A549 (cell line): Measurements from ENCODE around the gene PXDN. TPM values are rescaled to one million over a fixed set of nuclear protein-coding genes. Genes with fewer than 3 reads are reported as not detected.

Source experiments
- ATAC-seq, 2 experiments: fragments of 200-7000 bp in 1 of 2; fragments of >200 bp in 1 of 2; cut with Nextera tagmentation in 1 of 2; cut with Tn5 transposase in 1 of 2; 3 replicates each; pipeline versions ENCODE4 v1.8.0 to v1.9.1; 2018 to 2020; ENCODE audit warnings: mild to moderate bottlenecking in 1 of 2, moderate library complexity in 1 of 2
- CTCF ChIA-PET: fragments of 300-600 bp; sonication (Branson Sonifier 250); formaldehyde crosslinking; extraction: SDS; loops from one replicate; lab custom pipeline; 2021; ENCODE audit warnings: antibody characterized with exemption, inconsistent platforms; lab: Yijun Ruan, JAX
- POLR2A ChIA-PET: fragments of 350-600 bp; formaldehyde crosslinking; extraction: SDS; loops from one replicate; lab custom pipeline; 2021; ENCODE audit warnings: antibody characterized with exemption, inconsistent platforms; lab: Yijun Ruan, JAX
- DNase-seq, 2 experiments: peaks; one replicate each; pipeline versions ENCODE4 v3.0.0 to v3.0.0-alpha.2; 2011 to 2016; ENCODE audit warnings: low read depth in 1 of 2, low spot score in 1 of 2
- FAIRE-seq: peaks from 2 replicates; lab custom pipeline; 2011; peaks lifted over from hg19 to GRCh38; lab: Jason Lieb, UNC
- H3K27ac ChIP-seq, 2 experiments: fragments of >200 bp; sonication (Bioruptor Twin); formaldehyde crosslinking; 3 replicates each; pipeline ENCODE4 v1.5.1; 2016 to 2017
- H3K4me1 ChIP-seq: fragments of >200 bp; sonication (Bioruptor Twin); formaldehyde crosslinking; 3 replicates; pipeline ENCODE4 v1.6.1; 2016
- H3K4me2 ChIP-seq: fragments of >200 bp; sonication (Bioruptor Twin); formaldehyde crosslinking; 3 replicates; pipeline ENCODE4 v1.6.1; 2016
- H3K4me3 ChIP-seq: fragments of >200 bp; sonication (Bioruptor Twin); formaldehyde crosslinking; 3 replicates; pipeline ENCODE4 v1.5.1; 2016
- H3K9me3 ChIP-seq: fragments of >200 bp; sonication (Bioruptor Twin); formaldehyde crosslinking; 3 replicates; pipeline ENCODE4 v1.6.1; 2016
- CEBPB ChIP-seq, 2 experiments: fragments of >200 bp in 1 of 2; sonication (Bioruptor Twin) in 1 of 2; formaldehyde crosslinking in 1 of 2; IDR thresholded peaks; 2 replicates each; pipeline ENCODE4 v1.6.1; 2012 to 2016
- CHD4 ChIP-seq: fragments of 200-600 bp; sonication (generic); IDR thresholded peaks from 2 replicates; pipeline ENCODE4 v1.6.1; 2016; ENCODE audit warnings: antibody characterized with exemption, mild to moderate bottlenecking, borderline replicate concordance
- E2F6 ChIP-seq: IDR thresholded peaks from 2 replicates; pipeline ENCODE4 v1.6.1; 2012; ENCODE audit warnings: low read depth, borderline replicate concordance
- ESRRA ChIP-seq: fragments of 150-350 bp; IDR thresholded peaks from 2 replicates; pipeline ENCODE4 v1.6.1; 2014; ENCODE audit warnings: mild to moderate bottlenecking, low read length, borderline replicate concordance
- FOSB ChIP-seq: fragments of 250-450 bp; sonication (Bioruptor Pico); IDR thresholded peaks from 2 replicates; pipeline ENCODE4 v1.5.0; 2020; ENCODE audit warnings: mild to moderate bottlenecking, moderate library complexity
- FOXS1 ChIP-seq: fragments of 250-450 bp; sonication (Bioruptor Pico); IDR thresholded peaks from 2 replicates; pipeline ENCODE4 v1.5.0; 2020; ENCODE audit warnings: mild to moderate bottlenecking, moderate library complexity
- HOXA7 ChIP-seq: fragments of 250-450 bp; sonication (Bioruptor Pico); IDR thresholded peaks from 2 replicates; pipeline ENCODE4 v1.5.0; 2020; ENCODE audit warnings: mild to moderate bottlenecking, moderate library complexity
- MAFK ChIP-seq: fragments of 450-650 bp; IDR thresholded peaks from 2 replicates; pipeline ENCODE4 v1.6.1; 2014; ENCODE audit not compliant: partially characterized antibody
- MAX ChIP-seq: IDR thresholded peaks from 2 replicates; pipeline ENCODE4 v1.6.1; 2012
- NPAS2 ChIP-seq: fragments of 250-450 bp; sonication (Bioruptor Pico); IDR thresholded peaks from 2 replicates; pipeline ENCODE4 v1.8.0; 2022; ENCODE audit warnings: mild to moderate bottlenecking, moderate library complexity, borderline replicate concordance
- PBX3 ChIP-seq: IDR thresholded peaks from 2 replicates; pipeline ENCODE4 v1.6.1; 2012
- PHF8 ChIP-seq: fragments of 200-600 bp; sonication (generic); IDR thresholded peaks from 2 replicates; pipeline ENCODE4 v1.6.1; 2016; ENCODE audit warnings: low read depth, mild to moderate bottlenecking, antibody characterized with exemption, moderate library complexity, borderline replicate concordance
- RAD21 ChIP-seq, 2 experiments: fragments of >200 bp in 1 of 2; sonication (Bioruptor Twin) in 1 of 2; formaldehyde crosslinking in 1 of 2; IDR thresholded peaks in 1 of 2; conservative IDR thresholded peaks in 1 of 2; 2 replicates in 1 of 2; 3 replicates in 1 of 2; pipeline ENCODE4 v1.6.1; 2012 to 2018; ENCODE audit warnings: inconsistent platforms in 1 of 2
- RARB ChIP-seq: fragments of 250-450 bp; sonication (Bioruptor Pico); IDR thresholded peaks from 2 replicates; pipeline ENCODE4 v1.8.0; 2021; ENCODE audit warnings: mild to moderate bottlenecking, moderate library complexity
- SMC3 ChIP-seq: fragments of >200 bp; sonication (Bioruptor Twin); formaldehyde crosslinking; IDR thresholded peaks from 3 replicates; pipeline ENCODE4 v1.6.1; 2018; ENCODE audit warnings: inconsistent platforms
- ZC3H11A ChIP-seq: fragments of 450-650 bp; IDR thresholded peaks from 2 replicates; pipeline ENCODE4 v1.6.1; 2014; ENCODE audit warnings: antibody characterized with exemption, mild to moderate bottlenecking
- WGBS: methylation state at CpG from one replicate; pipeline ENCODE4 v1.1.6; 2017; ENCODE audit errors: missing lambda C conversion rate; 5-methylcytosine and 5-hydroxymethylcytosine counted together
- polyA plus RNA-seq, 4 experiments: library from polyadenylated mRNA; depleted of rRNA in 3 of 4; stranded (reverse); fragments of >200 nt; fragmentation: RNase III in 1 of 4; extraction: RNeasy Plus Mini Kit Qiagen cat#74134 plus additional on column Dnase treatment in 1 of 4; gene quantifications; 2 replicates in 3 of 4; 3 replicates in 1 of 4; pipeline ENCODE4 v1.2.3, GENCODE V29; 2011 to 2017
- TF ChIP-seq, protein P1 (sequence below): fragments of 250-450 bp; sonication (Bioruptor Pico); IDR thresholded peaks from 2 replicates; pipeline ENCODE4 v1.5.0; 2020; ENCODE audit warnings: low read depth, mild to moderate bottlenecking, moderate library complexity
- TF ChIP-seq, protein P2 (sequence below): fragments of >200 bp; sonication (Bioruptor Twin); formaldehyde crosslinking; IDR thresholded peaks from 3 replicates; pipeline ENCODE4 v1.5.1; 2016
- TF ChIP-seq, protein P3 (sequence below): fragments of >200 bp; sonication (Bioruptor Twin); formaldehyde crosslinking; IDR thresholded peaks from 3 replicates; pipeline ENCODE4 v1.6.1; 2016

Gene PXDN
- polyA plus RNA-seq, 2 of the 4 experiments (the other 2 are of a cell fraction), result 3.7 to 7.3 TPM

GRCh38 chr2:1772471-1773267 lies 28.4 kb upstream of the PXDN start:
- Histone ChIP-seq H3K4me2 (no peak overlapping the region), H3K9me3 (no peaks in the 10 kb centered on the region), H3K4me3 (no peak overlapping the region), H3K4me1 (no peaks in the 10 kb centered on the region), H3K27ac (no peak overlapping the region)
- no peak for ATAC-seq
- DNase-seq, result no peak
- 38% methylated on average over 8 of the region's 8 CpGs for WGBS
- CTCF ChIA-PET, result interaction anchor here (0.8 to 1.2 kb wide), 4 partner anchors 17 to 182 kb away, joined by 3 read pairs; no protein-coding TSS in a partner anchor
- no peak for FAIRE-seq
- POLR2A ChIA-PET, result no interaction called here
- TF ChIP-seq, protein P1, sequence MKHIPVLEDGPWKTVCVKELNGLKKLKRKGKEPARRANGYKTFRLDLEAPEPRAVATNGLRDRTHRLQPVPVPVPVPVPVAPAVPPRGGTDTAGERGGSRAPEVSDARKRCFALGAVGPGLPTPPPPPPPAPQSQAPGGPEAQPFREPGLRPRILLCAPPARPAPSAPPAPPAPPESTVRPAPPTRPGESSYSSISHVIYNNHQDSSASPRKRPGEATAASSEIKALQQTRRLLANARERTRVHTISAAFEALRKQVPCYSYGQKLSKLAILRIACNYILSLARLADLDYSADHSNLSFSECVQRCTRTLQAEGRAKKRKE, result no peak
- TF ChIP-seq MAX, result no peak
- no peak for TF ChIP-seq PHF8
- TF ChIP-seq, protein P2, sequence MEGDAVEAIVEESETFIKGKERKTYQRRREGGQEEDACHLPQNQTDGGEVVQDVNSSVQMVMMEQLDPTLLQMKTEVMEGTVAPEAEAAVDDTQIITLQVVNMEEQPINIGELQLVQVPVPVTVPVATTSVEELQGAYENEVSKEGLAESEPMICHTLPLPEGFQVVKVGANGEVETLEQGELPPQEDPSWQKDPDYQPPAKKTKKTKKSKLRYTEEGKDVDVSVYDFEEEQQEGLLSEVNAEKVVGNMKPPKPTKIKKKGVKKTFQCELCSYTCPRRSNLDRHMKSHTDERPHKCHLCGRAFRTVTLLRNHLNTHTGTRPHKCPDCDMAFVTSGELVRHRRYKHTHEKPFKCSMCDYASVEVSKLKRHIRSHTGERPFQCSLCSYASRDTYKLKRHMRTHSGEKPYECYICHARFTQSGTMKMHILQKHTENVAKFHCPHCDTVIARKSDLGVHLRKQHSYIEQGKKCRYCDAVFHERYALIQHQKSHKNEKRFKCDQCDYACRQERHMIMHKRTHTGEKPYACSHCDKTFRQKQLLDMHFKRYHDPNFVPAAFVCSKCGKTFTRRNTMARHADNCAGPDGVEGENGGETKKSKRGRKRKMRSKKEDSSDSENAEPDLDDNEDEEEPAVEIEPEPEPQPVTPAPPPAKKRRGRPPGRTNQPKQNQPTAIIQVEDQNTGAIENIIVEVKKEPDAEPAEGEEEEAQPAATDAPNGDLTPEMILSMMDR, result no peak
- no peak for TF ChIP-seq MAFK
- TF ChIP-seq, protein P3, sequence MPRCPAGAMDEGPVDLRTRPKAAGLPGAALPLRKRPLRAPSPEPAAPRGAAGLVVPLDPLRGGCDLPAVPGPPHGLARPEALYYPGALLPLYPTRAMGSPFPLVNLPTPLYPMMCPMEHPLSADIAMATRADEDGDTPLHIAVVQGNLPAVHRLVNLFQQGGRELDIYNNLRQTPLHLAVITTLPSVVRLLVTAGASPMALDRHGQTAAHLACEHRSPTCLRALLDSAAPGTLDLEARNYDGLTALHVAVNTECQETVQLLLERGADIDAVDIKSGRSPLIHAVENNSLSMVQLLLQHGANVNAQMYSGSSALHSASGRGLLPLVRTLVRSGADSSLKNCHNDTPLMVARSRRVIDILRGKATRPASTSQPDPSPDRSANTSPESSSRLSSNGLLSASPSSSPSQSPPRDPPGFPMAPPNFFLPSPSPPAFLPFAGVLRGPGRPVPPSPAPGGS, result no peak
- no peak for TF ChIP-seq ZC3H11A
- TF ChIP-seq RAD21 (conservative IDR thresholded peaks at IDR 0.05 in 1 of 2, IDR thresholded peaks at IDR 0.05 in 1 of 2), result no peak
- TF ChIP-seq HOXA7, result no peak
- no peak for TF ChIP-seq NPAS2 (CRISPR knock-in tag)
- no peak for TF ChIP-seq ESRRA
- TF ChIP-seq FOSB (CRISPR knock-in tag), result no peak
- no peak for TF ChIP-seq CHD4
- TF ChIP-seq SMC3, result no peak
- TF ChIP-seq FOXS1 (CRISPR knock-in tag), result no peak
- no peak for TF ChIP-seq RARB

DNA sequence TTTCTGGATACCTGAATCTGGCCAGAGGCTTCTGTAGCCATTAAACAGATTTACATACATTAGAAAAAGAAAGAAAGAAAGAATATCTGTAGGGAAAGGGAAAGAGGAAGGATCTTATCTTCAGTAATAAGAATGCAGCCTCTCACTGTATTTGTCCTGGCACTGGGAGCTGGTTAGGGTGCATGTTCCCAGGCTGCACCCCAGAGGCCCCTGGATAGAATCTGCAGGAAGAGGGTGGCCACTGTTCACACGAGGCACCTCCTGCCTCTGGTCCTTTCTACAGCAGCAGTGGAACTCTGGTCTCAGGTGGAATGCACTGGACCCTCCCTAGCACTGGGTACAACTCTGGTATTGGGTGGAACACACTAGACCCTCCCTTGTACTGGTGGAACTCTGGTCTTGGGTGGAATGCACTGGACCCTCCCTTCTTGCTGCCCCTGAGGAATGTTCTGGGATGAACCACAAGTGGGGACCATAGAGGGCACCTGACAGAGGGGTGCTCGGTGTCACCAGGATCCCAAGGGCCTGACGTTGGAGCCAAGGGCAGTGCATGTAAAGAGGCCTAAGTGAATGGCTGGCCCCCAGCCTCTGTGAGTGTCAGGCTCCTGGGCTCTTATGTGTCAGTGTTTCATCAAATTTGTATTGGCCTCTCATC lies 27.4 kb upstream of the PXDN start:
- no peak overlapping the region for H3K27ac ChIP-seq

More for the DNA sequence above, 27.4 kb upstream of the PXDN start:
- H3K9me3 ChIP-seq, result no peaks in the 10 kb centered on the region
- DNase-seq, result no peak
- H3K4me3 ChIP-seq, result no peak overlapping the region
- ChIA-PET CTCF (no interaction called here), POLR2A (no interaction called here)
- 5% methylated on average over 3 of the region's 3 CpGs for WGBS
- no peaks in the 10 kb centered on the region for H3K4me1 ChIP-seq
- ATAC-seq, result no peak
- no peak for TF ChIP-seq E2F6
- TF ChIP-seq CEBPB (IDR thresholded peaks at IDR 0.05), result no peak
- TF ChIP-seq PBX3, result no peak
- H3K4me2 ChIP-seq, result no peak overlapping the region
- no peak for FAIRE-seq
